HG03460 (cell line): ENCODE data around the gene NTF3.

Experiments used
- ATAC-seq: cut with Tn5 transposase; IDR thresholded peaks from one replicate; pipeline ENCODE4 v1.9.1; 2021; ENCODE audit not compliant: unreplicated experiment

NTF3 gene

GRCh38 chr12:5430641-5431603, 986 bp upstream of the NTF3 start:
- ATAC-seq, result no peak

GRCh38 chr12:5433081-5433844, 1.4 kb downstream of the NTF3 start:
- ATAC-seq, result no peak

- no peak for ATAC-seq
Measured at GRCh38 chr12:5433845-5434646, 2.1 kb downstream of the NTF3 start.

- ATAC-seq, result no peak
Measured at GRCh38 chr12:5434647-5435560, 3.0 kb downstream of the NTF3 start.

DNA sequence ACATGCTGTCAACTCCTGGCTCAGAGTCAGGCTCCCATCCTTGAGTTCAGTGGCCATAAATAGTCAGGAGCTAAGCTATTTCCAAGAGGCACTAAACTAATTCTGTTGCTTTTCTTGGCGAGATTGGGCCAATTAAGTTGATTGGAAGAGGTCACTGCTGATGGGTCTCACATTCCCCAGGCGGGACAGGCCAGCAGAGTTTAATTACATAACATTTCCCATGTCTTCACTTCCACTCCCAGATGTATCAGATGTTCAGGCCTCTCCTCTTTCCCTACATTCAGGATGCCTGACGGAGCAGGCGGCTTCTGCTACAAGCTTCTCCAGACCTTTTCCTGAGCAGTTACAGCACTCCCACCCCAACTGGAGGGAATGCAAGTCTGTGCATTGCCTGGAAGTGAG, 5.3 kb downstream of the NTF3 start:
- no peak for ATAC-seq

DNA sequence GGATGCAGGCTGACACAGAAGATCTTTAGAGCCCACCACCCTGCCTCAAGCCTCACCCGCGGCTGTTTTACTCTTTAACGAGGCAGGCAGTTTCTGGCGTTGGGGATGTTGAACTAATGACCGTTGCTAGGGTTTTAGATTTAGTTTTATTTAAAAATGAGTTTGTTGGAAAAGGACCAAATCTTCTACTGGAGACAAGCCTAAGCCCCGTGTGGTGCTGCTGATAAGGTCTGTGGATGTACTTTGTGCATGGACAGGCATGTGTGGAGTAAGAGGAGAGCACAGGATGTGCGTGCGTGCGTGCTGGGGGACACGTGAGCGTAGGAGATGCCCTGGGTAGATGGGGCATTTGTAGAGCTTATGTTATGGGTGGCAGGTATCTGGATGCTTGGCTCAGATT, 5.7 kb downstream of the NTF3 start:
- ATAC-seq, result no peak

DNA sequence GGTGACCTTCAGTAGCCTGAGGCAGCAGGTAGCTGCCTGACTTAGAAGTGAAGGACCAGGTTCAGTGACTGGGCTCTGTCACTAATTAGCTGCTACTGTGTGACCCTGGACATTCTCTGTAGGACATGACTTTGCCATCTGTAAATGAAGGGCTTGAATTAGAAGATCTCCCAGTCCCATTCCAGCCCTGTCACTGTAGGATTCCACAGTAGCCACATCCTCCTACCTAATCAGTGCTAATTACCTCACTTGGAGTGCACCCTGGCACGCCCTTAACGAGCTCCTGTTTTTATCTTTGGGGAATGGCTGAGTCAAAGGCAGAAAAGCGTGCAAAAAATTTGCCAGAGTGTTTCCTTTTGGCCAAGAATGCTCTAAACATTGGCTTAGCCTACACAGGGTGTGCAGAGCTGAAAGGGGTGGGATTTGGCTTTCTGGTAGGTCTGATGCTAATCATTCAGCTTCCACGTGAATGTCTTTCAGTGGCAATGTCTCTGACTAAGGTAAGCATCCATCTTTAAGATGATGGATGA, 6.8 kb downstream of the NTF3 start:
- ATAC-seq, result no peak

- no peak for ATAC-seq
Measured at GRCh38 chr12:5439371-5439771, 7.5 kb downstream of the NTF3 start.

DNA sequence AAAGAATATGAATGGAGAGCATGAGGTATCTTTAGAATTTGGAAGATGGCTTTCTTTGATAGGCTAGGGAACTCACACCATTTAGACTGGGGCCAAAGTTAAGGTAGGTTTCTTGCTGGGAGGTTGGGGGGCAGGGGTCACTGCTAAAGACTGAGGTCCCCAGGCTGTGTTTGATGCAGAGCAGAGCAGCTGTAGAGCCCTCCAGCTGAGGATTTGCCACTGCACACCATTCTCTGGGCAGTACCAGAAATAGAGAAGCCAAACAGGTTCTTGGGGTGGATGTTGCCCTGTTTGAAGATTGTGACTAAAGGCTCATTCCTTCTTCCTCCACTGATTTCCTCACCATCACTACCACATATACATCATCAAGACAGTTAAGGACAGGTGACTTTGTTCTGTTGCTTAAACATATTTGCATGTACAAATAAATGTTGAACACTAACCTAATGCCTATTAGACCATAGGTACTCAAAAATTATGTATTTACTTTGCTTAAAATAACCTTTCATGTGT, 7.9 kb downstream of the NTF3 start:
- no peak for ATAC-seq

GRCh38 chr12:5440978-5441377, 9.1 kb downstream of the NTF3 start:
- no peak for ATAC-seq

- ATAC-seq, result no peak
Measured at GRCh38 chr12:5441497-5442236, 9.8 kb downstream of the NTF3 start.

- ATAC-seq, result no peak
Measured at GRCh38 chr12:5442251-5443006, 10.5 kb downstream of the NTF3 start.

- no peak for ATAC-seq
Measured at GRCh38 chr12:5444520-5444919, 12.6 kb downstream of the NTF3 start.

GRCh38 chr12:5447320-5447719, 15.4 kb downstream of the NTF3 start:
- no peak for ATAC-seq

DNA sequence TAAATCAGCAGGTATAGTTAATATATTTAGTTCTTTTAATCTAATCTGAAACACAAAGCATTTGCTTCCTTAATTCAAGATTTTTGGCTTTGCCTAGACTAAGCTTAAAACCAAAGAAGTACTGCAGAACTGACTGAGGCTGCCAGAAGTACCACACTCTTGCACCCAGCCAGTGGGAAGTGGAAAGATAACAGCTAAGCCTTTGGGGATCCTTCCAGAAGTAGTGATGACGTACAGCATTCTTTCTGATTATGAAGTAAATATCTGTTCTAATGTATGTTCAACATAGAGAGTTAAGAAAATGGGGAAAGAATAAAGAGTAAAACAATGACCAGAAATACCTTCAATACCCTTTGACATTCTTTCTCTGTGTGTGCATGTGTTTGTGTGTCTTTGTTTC, 19.3 kb downstream of the NTF3 start:
- ATAC-seq, result no peak

GRCh38 chr12:5452569-5452968, 20.7 kb downstream of the NTF3 start:
- ATAC-seq, result no peak

GRCh38 chr12:5453466-5453865, 21.6 kb downstream of the NTF3 start:
- ATAC-seq, result no peak

DNA sequence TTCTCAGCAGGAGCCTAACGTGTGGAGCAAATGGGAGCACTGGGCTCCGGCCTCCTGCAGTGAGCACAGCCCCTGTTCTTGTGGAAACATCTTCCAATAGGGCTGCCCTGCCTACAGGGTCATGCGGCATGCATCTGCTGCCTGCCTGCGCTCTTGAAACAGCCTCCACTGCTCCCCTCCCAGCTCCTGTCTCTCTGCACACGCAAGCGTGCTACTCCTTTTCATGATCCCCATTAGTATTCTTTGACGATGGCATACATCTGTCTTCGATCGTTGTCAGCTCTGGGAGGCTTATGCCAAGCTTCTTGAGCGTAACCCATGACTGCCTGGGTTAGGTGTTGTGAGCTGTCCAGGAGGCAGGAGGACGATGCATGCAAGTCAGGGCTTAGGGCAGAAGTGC, 23.1 kb downstream of the NTF3 start:
- no peak for ATAC-seq
